H1 (cell line): ENCODE results near the gene PDZD4. TPM values are rescaled to one million over a fixed set of nuclear protein-coding genes. Genes with fewer than 3 reads are reported as not detected.

Source experiments
- CTCF ChIA-PET: fragments of 300-600 bp; sonication (Branson Sonifier 250); formaldehyde crosslinking; loops from one replicate; lab custom pipeline; 2021; ENCODE audit not compliant: partially characterized antibody; lab: Charles Lee
- POLR2A ChIA-PET: fragments of 300-600 bp; sonication (Branson Sonifier 250); formaldehyde crosslinking; loops from one replicate; lab custom pipeline; 2021; ENCODE audit warnings: inconsistent platforms; ENCODE audit not compliant: partially characterized antibody; lab: Charles Lee
- DNase-seq, 2 experiments: peaks; one replicate each; pipeline versions ENCODE4 v3.0.0 to v3.0.0-alpha.2; 2010 to 2022; ENCODE audit warnings: low spot score in 2 of 2, low read depth in 1 of 2, mixed read lengths in 1 of 2
- FAIRE-seq: peaks from 2 replicates; lab custom pipeline; 2011; peaks lifted over from hg19 to GRCh38; lab: Jason Lieb, UNC
- H2AFZ ChIP-seq: 2 replicates; pipeline ENCODE4 v1.8.1; 2012; ENCODE audit warnings: low read length, inconsistent platforms
- H2AK5ac ChIP-seq: 2 replicates; pipeline ENCODE4 v1.6.1; 2013; ENCODE audit warnings: low read depth, low read length
- H2BK120ac ChIP-seq: replicated peaks from 2 replicates; pipeline ENCODE3; 2013; ENCODE audit warnings: low read depth, low read length, inconsistent platforms
- H2BK12ac ChIP-seq: 2 replicates; pipeline ENCODE4 v1.6.1; 2013; ENCODE audit warnings: low read depth, low read length
- H2BK15ac ChIP-seq: 2 replicates; pipeline ENCODE4 v1.6.1; 2013; ENCODE audit warnings: low read length
- H2BK20ac ChIP-seq: 2 replicates; pipeline ENCODE4 v1.6.1; 2013; ENCODE audit warnings: low read length
- H2BK5ac ChIP-seq: 2 replicates; pipeline ENCODE4 v1.6.1; 2013; ENCODE audit warnings: low read depth, low read length
- H3K14ac ChIP-seq: 2 replicates; pipeline ENCODE4 v1.6.1; 2013; ENCODE audit warnings: inconsistent platforms; ENCODE audit not compliant: insufficient read length
- H3K18ac ChIP-seq: 2 replicates; pipeline ENCODE4 v1.6.1; 2013; ENCODE audit warnings: low read length; ENCODE audit errors: extremely low read depth
- H3K23ac ChIP-seq: 2 replicates; pipeline ENCODE4 v1.6.1; 2013; ENCODE audit warnings: inconsistent platforms; ENCODE audit not compliant: insufficient read length
- H3K23me2 ChIP-seq: 2 replicates; pipeline ENCODE4 v1.6.1; 2013; ENCODE audit warnings: low read depth, low read length
- H3K27ac ChIP-seq: 2 replicates; pipeline ENCODE4 v1.6.1; 2011; ENCODE audit warnings: low read depth, low read length, inconsistent platforms
- H3K27me3 ChIP-seq, 4 experiments: replicated peaks in 1 of 4; 1 replicate in 1 of 4; 2 replicates in 3 of 4; pipeline versions ENCODE4 v1.6.1 to v1.8.1; 2011 to 2013; ENCODE audit warnings: low read length in 3 of 4, mild to moderate bottlenecking in 3 of 4, inconsistent platforms in 2 of 4, mixed read lengths in 2 of 4, moderate library complexity in 1 of 4; ENCODE audit not compliant: control insufficient read depth in 3 of 4, insufficient read depth in 3 of 4; ENCODE audit errors: extremely low read depth in 1 of 4
- H3K36me3 ChIP-seq, 4 experiments: 2 replicates each; pipeline versions ENCODE4 v1.6.1 to v1.8.1; 2011 to 2013; ENCODE audit warnings: mild to moderate bottlenecking in 4 of 4, low read length in 3 of 4, moderate library complexity in 2 of 4, control low read depth in 1 of 4, inconsistent platforms in 1 of 4; ENCODE audit not compliant: insufficient read depth in 4 of 4, control insufficient read depth in 2 of 4
- H3K4ac ChIP-seq: replicated peaks from 2 replicates; pipeline ENCODE3; 2013; ENCODE audit warnings: low read length, low read depth, mixed read lengths, inconsistent platforms; ENCODE audit not compliant: insufficient read length
- H3K4me1 ChIP-seq, 4 experiments: replicated peaks in 1 of 4; 1 replicate in 1 of 4; 2 replicates in 3 of 4; pipeline versions ENCODE4 v1.6.1 to v1.8.1; 2011 to 2013; ENCODE audit warnings: low read length in 3 of 4, inconsistent platforms in 2 of 4, mixed read lengths in 1 of 4; ENCODE audit not compliant: insufficient read depth in 4 of 4, control insufficient read depth in 3 of 4
- H3K4me2 ChIP-seq, 2 experiments: 2 replicates each; pipeline versions ENCODE4 v1.6.1 to v1.8.1; 2011 to 2013; ENCODE audit warnings: low read depth in 2 of 2, low read length in 2 of 2, control low read depth in 1 of 2, inconsistent platforms in 1 of 2, mild to moderate bottlenecking in 1 of 2; ENCODE audit not compliant: insufficient read depth in 1 of 2
- H3K4me3 ChIP-seq, 4 experiments: fragments of 200-600, 300-600 bp in 1 of 4; sonication (generic), shearing (Covaris generic), sonication (Bioruptor Twin) in 1 of 4; 2 replicates each; pipeline versions ENCODE4 v1.5.1 to v1.8.1; 2011 to 2016; ENCODE audit warnings: low read length in 4 of 4, low read depth in 3 of 4, control low read depth in 2 of 4, inconsistent platforms in 2 of 4, mild to moderate bottlenecking in 2 of 4, mixed read lengths in 1 of 4, moderate library complexity in 1 of 4; ENCODE audit not compliant: insufficient read depth in 2 of 4; ENCODE audit errors: extremely low read depth in 1 of 4
- H3K56ac ChIP-seq: replicated peaks from 2 replicates; pipeline ENCODE3; 2013; ENCODE audit warnings: low read depth, mild to moderate bottlenecking, mixed read lengths, low read length, inconsistent platforms; ENCODE audit not compliant: insufficient read length
- H3K79me1 ChIP-seq: 2 replicates; pipeline ENCODE4 v1.6.1; 2013; ENCODE audit warnings: low read depth, low read length, control low read depth
- H3K79me2 ChIP-seq, 2 experiments: 2 replicates each; pipeline versions ENCODE4 v1.6.1 to v1.8.1; 2012 to 2013; ENCODE audit warnings: low read length in 2 of 2, mild to moderate bottlenecking in 2 of 2, inconsistent platforms in 1 of 2; ENCODE audit not compliant: insufficient read depth in 2 of 2, control insufficient read depth in 1 of 2
- H3K9ac ChIP-seq, 4 experiments: replicated peaks in 1 of 4; 1 replicate in 1 of 4; 2 replicates in 3 of 4; pipeline versions ENCODE4 v1.6.1 to v1.8.1; 2011 to 2013; ENCODE audit warnings: low read depth in 3 of 4, low read length in 3 of 4, control low read depth in 2 of 4, mild to moderate bottlenecking in 2 of 4, moderate library complexity in 2 of 4, inconsistent platforms in 1 of 4; ENCODE audit errors: extremely low read depth in 1 of 4
- H3K9me3 ChIP-seq, 2 experiments: 2 replicates each; pipeline versions ENCODE4 v1.6.1 to v1.8.1; 2012 to 2013; ENCODE audit warnings: mild to moderate bottlenecking in 2 of 2, moderate library complexity in 2 of 2, control low read depth in 1 of 2, inconsistent platforms in 1 of 2, low read depth in 1 of 2, low read length in 1 of 2, mixed read lengths in 1 of 2; ENCODE audit not compliant: insufficient read depth in 2 of 2
- H4K20me1 ChIP-seq, 2 experiments: replicated peaks in 1 of 2; 2 replicates each; pipeline versions ENCODE3 to v1.8.1; 2011 to 2013; ENCODE audit warnings: inconsistent platforms in 2 of 2, low read length in 2 of 2, mild to moderate bottlenecking in 1 of 2; ENCODE audit not compliant: insufficient read depth in 2 of 2, control insufficient read depth in 1 of 2
- H4K5ac ChIP-seq: 2 replicates; pipeline ENCODE4 v1.6.1; 2013; ENCODE audit warnings: low read length, low read depth, mixed read lengths, inconsistent platforms; ENCODE audit not compliant: insufficient read length
- H4K8ac ChIP-seq: 2 replicates; pipeline ENCODE4 v1.8.0; 2013; ENCODE audit warnings: mild to moderate bottlenecking, moderate library complexity, low read length, inconsistent platforms; ENCODE audit not compliant: insufficient read depth; ENCODE audit errors: extremely low read depth
- H4K91ac ChIP-seq: replicated peaks from 2 replicates; pipeline ENCODE3; 2013; ENCODE audit warnings: low read length, mixed read lengths, inconsistent platforms; ENCODE audit not compliant: insufficient read length
- KDM4A ChIP-seq: IDR thresholded peaks from one replicate; pipeline ENCODE4 v1.7.1; 2012; ENCODE audit warnings: low read depth, mild to moderate bottlenecking, moderate library complexity, low read length, inconsistent platforms; ENCODE audit not compliant: severe bottlenecking
- SP4 ChIP-seq: IDR thresholded peaks from 2 replicates; pipeline ENCODE4 v1.6.1; 2012; ENCODE audit warnings: low read length, inconsistent platforms
- WGBS, 2 experiments: shearing (Covaris generic) in 1 of 2; methylation state at CpG; one replicate each; pipeline versions ENCODE4 v1.1.6 to v1.1.7; 2013 to 2015; ENCODE audit warnings: low lambda C conversion rate in 2 of 2, mixed read lengths in 2 of 2, inconsistent platforms in 1 of 2, low coverage in 1 of 2, missing lambda C conversion rate in 1 of 2; ENCODE audit not compliant: insufficient replicate concordance in 2 of 2, insufficient coverage in 1 of 2, insufficient read length in 1 of 2; ENCODE audit errors: extremely low coverage in 1 of 2, missing lambda C conversion rate in 1 of 2; 5-methylcytosine and 5-hydroxymethylcytosine counted together
- long read RNA-seq, 2 experiments: library from RNA in 1 of 2; library from capped mRNA in 1 of 2; stranded (forward); transcript quantifications; one replicate each; pipeline ENCODE4 v2.0.0, GENCODE V29; 2021; ENCODE audit warnings: inconsistent platforms in 1 of 2
- polyA minus RNA-seq, 3 experiments: library from RNA; depleted of rRNA, polyadenylated mRNA; stranded (reverse); fragments of >200 nt; gene quantifications; 1 replicate in 2 of 3; 2 replicates in 1 of 3; pipeline ENCODE4 v1.2.3, GENCODE V29; 2011
- polyA plus RNA-seq, 7 experiments: library from polyadenylated mRNA; depleted of rRNA in 3 of 7; stranded (reverse) in 5 of 7; unstranded in 2 of 7; fragments of >200 nt in 5 of 7; fragments of 200-250 nt in 2 of 7; gene quantifications; 1 replicate in 5 of 7; 2 replicates in 1 of 7; 4 replicates in 1 of 7; pipeline versions ENCODE4 v1.2.1 to v1.2.3, GENCODE V29; 2011 to 2013; ENCODE audit warnings: missing spikeins in 2 of 7, mixed read lengths in 2 of 7
- total RNA-seq: library from RNA; stranded (reverse); fragmentation: NEBNext Ultra II Directional; extraction: Animal tissue kit (Norgen Biotek cat#: 25700); gene quantifications from 2 replicates; pipeline ENCODE4 v1.2.1, GENCODE V29; 2021

PDZD4 gene
- total RNA-seq: 169 and 174 TPM in 2 replicates
- 45.8 and 77.2 TPM in 2 replicates for polyA plus RNA-seq (2011; rRNA removed)
- polyA plus RNA-seq (2011; cell fraction: cytosol; rRNA removed): 90.6 TPM
- 221 TPM for polyA plus RNA-seq (2011; cell fraction: nucleus; rRNA removed)
- polyA plus RNA-seq (2012, experiment 1 of 2): 98.3 to 127 TPM (median 121 TPM) in 4 replicates
- 85.6 TPM for polyA plus RNA-seq (2012, experiment 2 of 2)
- polyA plus RNA-seq (2013, experiment 1 of 2): 175 TPM
- polyA plus RNA-seq (2013, experiment 2 of 2): 166 TPM
- polyA minus RNA-seq (2011; rRNA and poly(A)+ RNA removed): 38.4 and 47.0 TPM in 2 replicates
- polyA minus RNA-seq (2011; cell fraction: cytosol; rRNA and poly(A)+ RNA removed): 51.6 TPM
- 37.1 TPM for polyA minus RNA-seq (2011; cell fraction: nucleus; rRNA and poly(A)+ RNA removed)
- long read RNA-seq, experiment 1, partial matches to known transcripts: 4 of 51 reads
- long read RNA-seq, experiment 1, other reads (novel, unspliced or antisense): 45 of 51 reads
- long read RNA-seq, experiment 2, partial matches to known transcripts: 0 of 4 reads
- long read RNA-seq, experiment 2, other reads (novel, unspliced or antisense): 4 of 4 reads

- ChIA-PET CTCF (no interaction called here), POLR2A (interaction anchor here (3.6 kb wide), 1 partner anchor 11 kb away, joined by 23 read pairs; no protein-coding TSS in a partner anchor)
- Histone ChIP-seq H3K4me3 (peak within 1 kb of the TSS; percentile 52 to 78 (median 58)), H2BK12ac (no peak within 1 kb of the TSS), H3K36me3 (no peaks in the 10 kb centered on the region), H3K14ac (no peak within 1 kb of the TSS), H3K56ac (peak within 1 kb of the TSS; percentile 59), H3K18ac (peak within 1 kb of the TSS; percentile 90), H3K23me2 (no peaks in the 10 kb centered on the region), H3K9ac (peak within 1 kb of the TSS in 3 of 4 experiments; percentile 13 to 43 (median 24); a peak in 4 of 7 replicates), H2BK15ac (no peak within 1 kb of the TSS), H2AK5ac (no peak within 1 kb of the TSS), H2BK20ac (no peak within 1 kb of the TSS), H3K4ac (no peak within 1 kb of the TSS), H4K5ac (no peak within 1 kb of the TSS), H3K4me1 (peaks cover 6 to 20% (median 11%) of the 10 kb centered on the region in 4 experiments; a peak in 6 of 7 replicates), H4K8ac (peak within 1 kb of the TSS; percentile 79), H2AFZ (no peak within 1 kb of the TSS), H3K27ac (no peak within 1 kb of the TSS; the same call in 1 of the 2 replicates), H3K79me2 (peaks cover 15 to 42% of the 10 kb centered on the region in 2 experiments; a peak in 3 of 4 replicates), H4K20me1 (no peaks in the 10 kb centered on the region), H3K79me1 (no peaks in the 10 kb centered on the region), H3K27me3 (peaks cover 0 to 6% (median 2%) of the 10 kb centered on the region in 4 experiments; a peak in 3 of 7 replicates), H3K9me3 (no peaks in the 10 kb centered on the region), H4K91ac (no peak within 1 kb of the TSS), H2BK120ac (no peak within 1 kb of the TSS), H3K23ac (no peak within 1 kb of the TSS), H3K4me2 (peak within 1 kb of the TSS; percentile 75 to 79), H2BK5ac (peak within 1 kb of the TSS; percentile 87)
- FAIRE-seq (no peak), DNase-seq (peak in 1 of 2 experiments; percentile 67)
- TF ChIP-seq KDM4A: peak; percentile 3
- TF ChIP-seq SP4: no peak
- 0% methylated on average over 8 of the region's 97 CpGs; no CpG with 5 or more reads in 1 of the 2 experiments for WGBS, 2 experiments
These were observed at the start of gene PDZD4 for GRCh38 chrX:153829799-153830639. TSS of gene PDZD4 (minus strand) at chrX:153830544. CDS start at chrX:153830298, 246 bp downstream.
